ENCODE data around the gene MICU1. TPM values are rescaled to one million over a fixed set of nuclear protein-coding genes. Genes with fewer than 3 reads are reported as not detected.
A peak's percentile ranks its signal among the peaks of the same experiment; 100 is the strongest.

MICU1 gene
- total and polyA plus RNA-seq, 2 of the 13 experiments (the other 11 are each of a cell fraction or from before 2014, with no cell fraction given), result 32.5 to 56.1 TPM

DNA sequence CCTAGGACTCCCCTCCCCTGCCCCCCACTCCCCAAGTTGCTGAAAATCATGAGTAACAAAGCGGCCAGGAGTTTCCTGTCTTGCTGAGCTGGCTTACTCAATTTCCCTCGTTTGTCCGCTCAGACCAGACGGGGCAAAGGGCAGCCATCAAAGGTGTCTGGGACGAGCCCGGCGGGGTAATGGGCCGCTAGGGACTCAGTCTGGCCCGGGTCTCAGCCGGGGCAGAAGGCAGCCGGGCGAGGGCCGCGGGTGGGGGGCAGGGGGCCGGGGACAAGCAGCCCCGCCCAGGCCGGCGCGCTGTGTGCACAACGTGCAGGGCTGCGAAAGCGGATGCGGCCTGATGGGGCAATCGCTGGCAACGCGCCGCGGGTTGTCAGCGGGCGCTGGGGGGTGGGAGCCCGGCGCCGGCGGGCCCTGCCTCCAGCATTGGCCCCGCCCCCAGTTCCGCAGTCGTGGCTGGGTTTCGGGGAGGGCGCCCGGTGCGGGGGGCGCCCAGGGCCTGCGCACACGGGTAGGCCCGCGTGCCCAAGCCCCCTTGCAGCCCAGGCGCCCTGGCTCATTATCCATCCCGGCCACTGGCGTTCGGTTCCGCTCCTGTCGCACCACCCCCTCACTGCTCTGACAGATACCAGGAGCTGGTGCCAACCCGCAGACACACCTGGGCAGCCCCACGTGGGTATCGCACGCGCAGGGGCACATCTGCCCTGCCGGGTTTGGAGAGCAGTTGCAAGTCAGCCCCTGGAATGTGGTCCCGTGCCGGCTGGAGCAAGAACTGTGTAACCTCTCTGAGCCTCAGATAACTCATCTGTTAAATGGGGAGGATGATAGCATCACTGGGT, 306.2 kb downstream of the MICU1 start:
- CTCF ChIA-PET (ENCODE audit: low intra/inter-chr PET ratio, low total read pairs), result no interaction called here
- peak overlapping the region; percentile 54 to 75 (median 55) for H3K4me3 ChIP-seq (replicated peaks in 1 of 3; ENCODE audit: insufficient read depth in 1 of 3, low read depth in 2 of 3, low read length in 3 of 3)
- POLR2A ChIA-PET, result interaction anchor here (0.6 to 8.1 kb wide), 14 partner anchors 10 to 354 kb away, joined by 3 to 322 read pairs (median 8); partner anchors contain the start of genes ANAPC16, ASCC1 and DDIT4
- H3K27ac ChIP-seq (ENCODE audit: extremely low read length, insufficient read depth, low read length), result peak overlapping the region; percentile 98
- H3K36me3 ChIP-seq (replicated peaks in 1 of 2; ENCODE audit: control insufficient read depth in 1 of 2, insufficient read depth in 2 of 2, low read length in 2 of 2), result no peaks in the 10 kb centered on the region
- no peaks in the 10 kb centered on the region for H3K9me3 ChIP-seq (ENCODE audit: low read length)
- no peaks in the 10 kb centered on the region for H3K27me3 ChIP-seq (ENCODE audit: control insufficient read depth in 1 of 2, insufficient read depth in 2 of 2, low read length in 2 of 2)
- BruUV-seq (replicated peaks), result no TSS peak
- H3K9ac ChIP-seq (ENCODE audit: insufficient read depth, low read depth, low read length), result peak overlapping the region; percentile 84
- H4K20me1 ChIP-seq (ENCODE audit: insufficient read depth, low read length), result no peaks in the 10 kb centered on the region
- in situ Hi-C loops (cut with HindIII; ENCODE audit: extremely low pct_ligation_motif_present, low pct_unique_long_range_greater_than_20kb) (no loop called here), intact Hi-C loops (cut with micrococcal nuclease; ENCODE audit: unreplicated experiment) (loop anchor here (2.0 to 10.0 kb wide), 2 partner anchors 47 to 95 kb away; partner anchors contain the start of gene DDIT4)
- peaks cover 94% of the 10 kb centered on the region for H3K4me1 ChIP-seq (ENCODE audit: insufficient read depth, low read length)
- peak; percentile 72 for ATAC-seq
- WGBS (ENCODE audit: low lambda C conversion rate), result 0% methylated on average over 2 of the region's 60 CpGs
- DNase-seq (ENCODE audit: low spot score), result peak; percentile 86
- peak overlapping the region; percentile 98 for H3K4me2 ChIP-seq (ENCODE audit: low read depth, low read length)
- H3K79me2 ChIP-seq (ENCODE audit: insufficient read depth, low read length), result no peaks in the 10 kb centered on the region
- FAIRE-seq, result peak; percentile 51
- H2AFZ ChIP-seq (ENCODE audit: low read length), result no peak overlapping the region
- TF ChIP-seq RBM22 (optimal IDR thresholded peaks at IDR 0.05; ENCODE audit: low read length), result peak; percentile 7
- TF ChIP-seq, protein P1, sequence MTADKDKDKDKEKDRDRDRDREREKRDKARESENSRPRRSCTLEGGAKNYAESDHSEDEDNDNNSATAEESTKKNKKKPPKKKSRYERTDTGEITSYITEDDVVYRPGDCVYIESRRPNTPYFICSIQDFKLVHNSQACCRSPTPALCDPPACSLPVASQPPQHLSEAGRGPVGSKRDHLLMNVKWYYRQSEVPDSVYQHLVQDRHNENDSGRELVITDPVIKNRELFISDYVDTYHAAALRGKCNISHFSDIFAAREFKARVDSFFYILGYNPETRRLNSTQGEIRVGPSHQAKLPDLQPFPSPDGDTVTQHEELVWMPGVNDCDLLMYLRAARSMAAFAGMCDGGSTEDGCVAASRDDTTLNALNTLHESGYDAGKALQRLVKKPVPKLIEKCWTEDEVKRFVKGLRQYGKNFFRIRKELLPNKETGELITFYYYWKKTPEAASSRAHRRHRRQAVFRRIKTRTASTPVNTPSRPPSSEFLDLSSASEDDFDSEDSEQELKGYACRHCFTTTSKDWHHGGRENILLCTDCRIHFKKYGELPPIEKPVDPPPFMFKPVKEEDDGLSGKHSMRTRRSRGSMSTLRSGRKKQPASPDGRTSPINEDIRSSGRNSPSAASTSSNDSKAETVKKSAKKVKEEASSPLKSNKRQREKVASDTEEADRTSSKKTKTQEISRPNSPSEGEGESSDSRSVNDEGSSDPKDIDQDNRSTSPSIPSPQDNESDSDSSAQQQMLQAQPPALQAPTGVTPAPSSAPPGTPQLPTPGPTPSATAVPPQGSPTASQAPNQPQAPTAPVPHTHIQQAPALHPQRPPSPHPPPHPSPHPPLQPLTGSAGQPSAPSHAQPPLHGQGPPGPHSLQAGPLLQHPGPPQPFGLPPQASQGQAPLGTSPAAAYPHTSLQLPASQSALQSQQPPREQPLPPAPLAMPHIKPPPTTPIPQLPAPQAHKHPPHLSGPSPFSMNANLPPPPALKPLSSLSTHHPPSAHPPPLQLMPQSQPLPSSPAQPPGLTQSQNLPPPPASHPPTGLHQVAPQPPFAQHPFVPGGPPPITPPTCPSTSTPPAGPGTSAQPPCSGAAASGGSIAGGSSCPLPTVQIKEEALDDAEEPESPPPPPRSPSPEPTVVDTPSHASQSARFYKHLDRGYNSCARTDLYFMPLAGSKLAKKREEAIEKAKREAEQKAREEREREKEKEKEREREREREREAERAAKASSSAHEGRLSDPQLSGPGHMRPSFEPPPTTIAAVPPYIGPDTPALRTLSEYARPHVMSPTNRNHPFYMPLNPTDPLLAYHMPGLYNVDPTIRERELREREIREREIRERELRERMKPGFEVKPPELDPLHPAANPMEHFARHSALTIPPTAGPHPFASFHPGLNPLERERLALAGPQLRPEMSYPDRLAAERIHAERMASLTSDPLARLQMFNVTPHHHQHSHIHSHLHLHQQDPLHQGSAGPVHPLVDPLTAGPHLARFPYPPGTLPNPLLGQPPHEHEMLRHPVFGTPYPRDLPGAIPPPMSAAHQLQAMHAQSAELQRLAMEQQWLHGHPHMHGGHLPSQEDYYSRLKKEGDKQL (CRISPR knock-in tag; IDR thresholded peaks at IDR 0.05; ENCODE audit: low read depth), result peak; percentile 86
- peak; percentile 94 for TF ChIP-seq SAP130 (CRISPR knock-in tag; IDR thresholded peaks at IDR 0.05; ENCODE audit: low read depth)
- TF ChIP-seq, protein P2, sequence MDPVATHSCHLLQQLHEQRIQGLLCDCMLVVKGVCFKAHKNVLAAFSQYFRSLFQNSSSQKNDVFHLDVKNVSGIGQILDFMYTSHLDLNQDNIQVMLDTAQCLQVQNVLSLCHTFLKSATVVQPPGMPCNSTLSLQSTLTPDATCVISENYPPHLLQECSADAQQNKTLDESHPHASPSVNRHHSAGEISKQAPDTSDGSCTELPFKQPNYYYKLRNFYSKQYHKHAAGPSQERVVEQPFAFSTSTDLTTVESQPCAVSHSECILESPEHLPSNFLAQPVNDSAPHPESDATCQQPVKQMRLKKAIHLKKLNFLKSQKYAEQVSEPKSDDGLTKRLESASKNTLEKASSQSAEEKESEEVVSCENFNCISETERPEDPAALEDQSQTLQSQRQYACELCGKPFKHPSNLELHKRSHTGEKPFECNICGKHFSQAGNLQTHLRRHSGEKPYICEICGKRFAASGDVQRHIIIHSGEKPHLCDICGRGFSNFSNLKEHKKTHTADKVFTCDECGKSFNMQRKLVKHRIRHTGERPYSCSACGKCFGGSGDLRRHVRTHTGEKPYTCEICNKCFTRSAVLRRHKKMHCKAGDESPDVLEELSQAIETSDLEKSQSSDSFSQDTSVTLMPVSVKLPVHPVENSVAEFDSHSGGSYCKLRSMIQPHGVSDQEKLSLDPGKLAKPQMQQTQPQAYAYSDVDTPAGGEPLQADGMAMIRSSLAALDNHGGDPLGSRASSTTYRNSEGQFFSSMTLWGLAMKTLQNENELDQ (CRISPR knock-in tag; IDR thresholded peaks at IDR 0.05; ENCODE audit: borderline replicate concordance), result no peak
- peak; percentile 96 for TF ChIP-seq RBFOX2 (IDR thresholded peaks at IDR 0.05; ENCODE audit: low read depth, low read length)
- TF ChIP-seq, protein P3, sequence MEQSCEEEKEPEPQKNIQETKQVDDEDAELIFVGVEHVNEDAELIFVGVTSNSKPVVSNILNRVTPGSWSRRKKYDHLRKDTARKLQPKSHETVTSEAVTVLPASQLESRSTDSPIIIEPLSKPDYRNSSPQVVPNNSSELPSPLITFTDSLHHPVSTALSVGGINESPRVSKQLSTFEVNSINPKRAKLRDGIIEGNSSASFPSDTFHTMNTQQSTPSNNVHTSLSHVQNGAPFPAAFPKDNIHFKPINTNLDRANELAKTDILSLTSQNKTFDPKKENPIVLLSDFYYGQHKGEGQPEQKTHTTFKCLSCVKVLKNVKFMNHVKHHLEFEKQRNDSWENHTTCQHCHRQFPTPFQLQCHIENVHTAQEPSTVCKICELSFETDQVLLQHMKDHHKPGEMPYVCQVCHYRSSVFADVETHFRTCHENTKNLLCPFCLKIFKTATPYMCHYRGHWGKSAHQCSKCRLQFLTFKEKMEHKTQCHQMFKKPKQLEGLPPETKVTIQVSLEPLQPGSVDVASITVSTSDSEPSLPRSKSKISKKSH (CRISPR knock-in tag; IDR thresholded peaks at IDR 0.05; ENCODE audit: borderline replicate concordance), result 0 out of 2 replicates have a peak, but pooled peaks have one; percentile 67
- TF ChIP-seq ZNF17 (CRISPR knock-in tag; IDR thresholded peaks at IDR 0.05), result no peak
- no peak for TF ChIP-seq RARG (CRISPR knock-in tag; IDR thresholded peaks at IDR 0.05; ENCODE audit: low read depth)
- peak; percentile 38; the same call in 1 of the 2 replicates for TF ChIP-seq ZNF782 (CRISPR knock-in tag; IDR thresholded peaks at IDR 0.05; ENCODE audit: borderline replicate concordance)
- TF ChIP-seq XRCC5 (optimal IDR thresholded peaks at IDR 0.05; ENCODE audit: low read length), result peak; percentile 67
- TF ChIP-seq REL (CRISPR knock-in tag; conservative IDR thresholded peaks at IDR 0.05), result peak; percentile 60
- TF ChIP-seq ZNF557 (CRISPR knock-in tag; IDR thresholded peaks at IDR 0.05), result no peak
- TF ChIP-seq ZNF7 (CRISPR knock-in tag; IDR thresholded peaks at IDR 0.05), result no peak
- TF ChIP-seq ZNF446 (CRISPR knock-in tag; IDR thresholded peaks at IDR 0.05), result no peak

Measured in HepG2 (cell line).